K562 (cell line): ENCODE results near the gene BTAF1. TPM values are rescaled to one million over a fixed set of nuclear protein-coding genes. Genes with fewer than 3 reads are reported as not detected.

ENCODE experiments used
- ATAC-seq: fragments of 200-7000 bp; cut with Tn5 transposase; 3 replicates; pipeline ENCODE4 v1.9.1; 2020; ENCODE audit warnings: moderate library complexity
- Bru-seq: library from RNA; stranded (reverse); fragments of 400-500 nt; gene quantifications from one replicate; lab custom pipeline; 2021; lab: Mats Ljungman, UMichigan
- BruChase-seq, 2 experiments: library from RNA; stranded (reverse); fragments of 400-500 nt; gene quantifications; one replicate each; lab custom pipeline; 2021; lab: Mats Ljungman, UMichigan
- BruUV-seq: library from RNA; stranded (reverse); fragments of 400-500 nt; replicated peaks from 2 replicates; lab custom pipeline; 2021; lab: Mats Ljungman, UMichigan
- CTCF ChIA-PET: fragments of 300-600 bp; formaldehyde crosslinking; extraction: SDS; loops from one replicate; lab custom pipeline; 2021; ENCODE audit warnings: low intra/inter-chr PET ratio; lab: Yijun Ruan, JAX
- POLR2A ChIA-PET: fragments of 300-600, 350-650 bp; sonication (Branson Sonifier 250); formaldehyde crosslinking; extraction: SDS; loops from one replicate; lab custom pipeline; 2021; ENCODE audit warnings: antibody characterized with exemption, inconsistent platforms; lab: Yijun Ruan, JAX
- DNase-seq, 4 experiments: peaks; one replicate each; pipeline versions ENCODE4 v3.0.0 to v3.0.0-alpha.2; 2011 to 2018; ENCODE audit warnings: low spot score in 3 of 4, mixed read lengths in 3 of 4; ENCODE audit errors: extremely low read depth in 1 of 4
- FAIRE-seq: peaks from 2 replicates; lab custom pipeline; 2011; peaks lifted over from hg19 to GRCh38; lab: Jason Lieb, UNC
- H2AFZ ChIP-seq: 2 replicates; pipeline ENCODE4 v1.6.0; 2011; ENCODE audit warnings: low read depth, low read length, control low read depth, inconsistent platforms
- H3K27ac ChIP-seq: fragments of 200-600 bp; 3 replicates; pipeline ENCODE4 v1.8.0; 2011; ENCODE audit warnings: low read depth, mild to moderate bottlenecking, control low read depth, inconsistent platforms, low read length, moderate library complexity, mixed read lengths; ENCODE audit errors: extremely low read depth
- H3K27me3 ChIP-seq, 2 experiments: fragments of 300-600 bp in 1 of 2; 2 replicates in 1 of 2; 3 replicates in 1 of 2; pipeline versions ENCODE4 v1.6.0 to v1.8.0; 2011; ENCODE audit warnings: inconsistent platforms in 2 of 2, low read length in 2 of 2, mild to moderate bottlenecking in 1 of 2, mixed read lengths in 1 of 2, moderate library complexity in 1 of 2; ENCODE audit not compliant: control insufficient read depth in 2 of 2, insufficient read depth in 2 of 2
- H3K36me3 ChIP-seq: fragments of 300-600 bp; 3 replicates; pipeline ENCODE4 v1.8.0; 2011; ENCODE audit warnings: mild to moderate bottlenecking, low read length, inconsistent platforms; ENCODE audit not compliant: control insufficient read depth, insufficient read depth
- H3K4me1 ChIP-seq, 2 experiments: fragments of 200-600 bp in 1 of 2; replicated peaks in 1 of 2; 2 replicates in 1 of 2; 3 replicates in 1 of 2; pipeline versions ENCODE4 v1.5.1 to v1.8.0; 2011; ENCODE audit warnings: inconsistent platforms in 2 of 2, low read length in 2 of 2, mild to moderate bottlenecking in 1 of 2, mixed read lengths in 1 of 2, moderate library complexity in 1 of 2; ENCODE audit not compliant: control insufficient read depth in 2 of 2, insufficient read depth in 2 of 2
- H3K4me2 ChIP-seq: 2 replicates; pipeline ENCODE4 v1.6.1; 2011; ENCODE audit warnings: low read length, control low read depth, inconsistent platforms, mixed read lengths; ENCODE audit not compliant: insufficient read depth
- H3K4me3 ChIP-seq: fragments of 200-600 bp; sonication (generic), shearing (Covaris generic); 2 replicates; pipeline ENCODE4 v1.5.1; 2016; ENCODE audit warnings: control low read depth, inconsistent platforms
- H3K79me2 ChIP-seq: fragments of 200-600 bp; 3 replicates; pipeline ENCODE4 v1.8.0; 2011; ENCODE audit warnings: low read length, inconsistent platforms; ENCODE audit not compliant: control insufficient read depth, insufficient read depth
- H3K9ac ChIP-seq, 2 experiments: 2 replicates each; pipeline versions ENCODE4 v1.6.0 to v1.6.1; 2011; ENCODE audit warnings: low read depth in 2 of 2, low read length in 2 of 2, control low read depth in 1 of 2, inconsistent platforms in 1 of 2, mild to moderate bottlenecking in 1 of 2, mixed read lengths in 1 of 2; ENCODE audit not compliant: insufficient read depth in 1 of 2
- H3K9me1 ChIP-seq: one replicate; pipeline ENCODE4 v1.6.0; 2011; ENCODE audit warnings: inconsistent platforms, mild to moderate bottlenecking, low read length, moderate library complexity; ENCODE audit not compliant: control insufficient read depth, insufficient read depth
- H3K9me3 ChIP-seq: replicated peaks from 2 replicates; pipeline ENCODE4 v1.5.1; 2011; ENCODE audit warnings: low read depth, low read length, inconsistent platforms; ENCODE audit not compliant: control insufficient read depth, insufficient read depth
- H4K20me1 ChIP-seq: replicated peaks from 2 replicates; pipeline ENCODE4 v1.6.1; 2011; ENCODE audit warnings: low read length, inconsistent platforms, mixed read lengths; ENCODE audit not compliant: control insufficient read depth, insufficient read depth
- KAT2B ChIP-seq: IDR thresholded peaks from one replicate; pipeline ENCODE4 v1.6.1; 2012; ENCODE audit warnings: low read depth, mild to moderate bottlenecking, control low read depth, inconsistent platforms, low read length, moderate library complexity
- PTBP1 ChIP-seq: fragments of 200-400 bp; formaldehyde crosslinking; IDR thresholded peaks from 2 replicates; pipeline ENCODE4 v1.6.1; 2017; ENCODE audit warnings: low read depth, low read length
- SUPT5H ChIP-seq: fragments of 450-650 bp; IDR thresholded peaks from 2 replicates; pipeline ENCODE4 v1.6.1; 2016
- TEAD2 ChIP-seq: fragments of 450-650 bp; IDR thresholded peaks from 2 replicates; pipeline ENCODE4 v1.6.1; 2016; ENCODE audit warnings: missing genetic modification characterization, control low read depth, missing compliant biosample characterization
- ZBTB33 ChIP-seq: sonication (generic); formaldehyde crosslinking; IDR thresholded peaks from 2 replicates; pipeline ENCODE4 v1.8.1; 2023; ENCODE audit warnings: mild to moderate bottlenecking, missing genetic modification reagents
- ZNF12 ChIP-seq: sonication (generic); formaldehyde crosslinking; IDR thresholded peaks from 2 replicates; pipeline ENCODE4 v1.4.0; 2020; ENCODE audit warnings: mild to moderate bottlenecking, missing genetic modification reagents
- ZNF212 ChIP-seq: fragments of 450-650 bp; formaldehyde crosslinking; IDR thresholded peaks from 2 replicates; pipeline ENCODE4 v1.4.0; 2020; ENCODE audit warnings: mild to moderate bottlenecking
- WGBS: fragments of 100-300 bp; shearing (Covaris generic); methylation state at CpG from one replicate; pipeline ENCODE4 v1.1.6; 2016; ENCODE audit warnings: low coverage, mixed read lengths; ENCODE audit not compliant: insufficient coverage; ENCODE audit errors: missing lambda C conversion rate; 5-methylcytosine and 5-hydroxymethylcytosine counted together
- in situ Hi-C: fragments of 300-500 bp; cut with MboI; formaldehyde crosslinking; loops from 4 replicates; pipeline ENCODE4 v1.15.0; 2018; ENCODE audit warnings: inconsistent platforms, mixed read lengths
- intact Hi-C: fragments of 100-400 bp; cut with micrococcal nuclease; formaldehyde crosslinking; loops from 2 replicates; pipeline ENCODE4 v1.14.2; 2022
- long read RNA-seq, 3 experiments: library from polyadenylated mRNA in 2 of 3; library from RNA in 1 of 3; unstranded in 2 of 3; stranded (forward) in 1 of 3; transcript quantifications; one replicate each; pipeline ENCODE4 v2.0.0, GENCODE V29; 2019 to 2022
- polyA minus RNA-seq, 3 experiments: library from RNA; depleted of rRNA, polyadenylated mRNA; stranded (reverse); fragments of >200 nt; gene quantifications; 2 replicates each; pipeline ENCODE4 v1.2.3, GENCODE V29; 2011
- polyA plus RNA-seq, 8 experiments: library from polyadenylated mRNA; depleted of rRNA in 4 of 8; stranded (reverse) in 5 of 8; unstranded in 3 of 8; fragments of >200 nt; fragmentation: Nextera tagmentation in 2 of 8; fragmentation: Illumina TruSeq in 1 of 8; extraction: Ambion mirVana in 2 of 8; extraction: Trizol in 1 of 8; gene quantifications; 2 replicates each; pipeline versions ENCODE4 v1.2.1 to v1.2.3, GENCODE V29; 2011 to 2014; ENCODE audit warnings: inconsistent platforms in 1 of 8, missing spikeins in 1 of 8
- total RNA-seq, 7 experiments: library from RNA; depleted of rRNA in 6 of 7; stranded (reverse); fragments of >200 nt in 6 of 7; fragmentation: Illumina TruSeq in 2 of 7; extraction: Trizol in 2 of 7; gene quantifications; 2 replicates each; pipeline versions ENCODE4 v1.2.1 to v1.2.3, GENCODE V29; 2011 to 2021; ENCODE audit warnings: low replicate concordance in 1 of 7
- TF ChIP-seq, protein P1 (sequence below): fragments of 200-400 bp; formaldehyde crosslinking; IDR thresholded peaks from 2 replicates; pipeline ENCODE4 v1.6.1; 2017; ENCODE audit warnings: mild to moderate bottlenecking, low read depth, low read length, moderate library complexity
- TF ChIP-seq, protein P2 (sequence below): sonication (generic); formaldehyde crosslinking; IDR thresholded peaks from 2 replicates; pipeline ENCODE4 v1.8.1; 2022; ENCODE audit warnings: missing genetic modification reagents

The BTAF1 gene
- total RNA-seq (2011; cell fraction: chromatin; rRNA removed; ENCODE audit: low replicate concordance) = 60.1 and 247 TPM in 2 replicates
- 31.5 and 53.6 TPM in 2 replicates for total RNA-seq (2011; cell fraction: nucleolus; rRNA removed)
- total RNA-seq (2011; cell fraction: nucleoplasm; rRNA removed) = 61.0 and 72.3 TPM in 2 replicates
- 23.6 and 26.3 TPM in 2 replicates for total RNA-seq (2014; rRNA removed)
- total RNA-seq (2014; rRNA removed; fragmentation: Illumina TruSeq; extraction: Trizol) = 38.8 and 43.3 TPM in 2 replicates
- total RNA-seq (2015; rRNA removed; fragmentation: Illumina TruSeq; extraction: Trizol) = 36.6 and 39.3 TPM in 2 replicates
- total RNA-seq (2021) = 28.8 and 30.5 TPM in 2 replicates
- 70.7 and 86.7 TPM in 2 replicates for polyA plus RNA-seq (2011; rRNA removed)
- 6.4 and 18.1 TPM in 2 replicates for polyA plus RNA-seq (2011; cell fraction: cytosol; rRNA removed)
- 204 and 470 TPM in 2 replicates for polyA plus RNA-seq (2011; cell fraction: nucleus; rRNA removed)
- polyA plus RNA-seq (2012) = 17.4 and 43.5 TPM in 2 replicates
- 24.5 and 26.7 TPM in 2 replicates for polyA plus RNA-seq (2014; fragmentation: Illumina TruSeq; extraction: Trizol)
- 1 to 10 TPM; 6.6 to 9.7 TPM for polyA plus RNA-seq (2014; fragmentation: Nextera tagmentation; extraction: Ambion mirVana)
- 32.0 and 39.5 TPM in 2 replicates for polyA plus RNA-seq (2014; rRNA removed)
- 100.0 and 114 TPM in 2 replicates for polyA minus RNA-seq (2011; rRNA and poly(A)+ RNA removed)
- 19.3 and 23.9 TPM in 2 replicates for polyA minus RNA-seq (2011; cell fraction: cytosol; rRNA and poly(A)+ RNA removed)
- polyA minus RNA-seq (2011; cell fraction: nucleus; rRNA and poly(A)+ RNA removed) = 87.2 and 200 TPM in 2 replicates
- percentile 83 among the genes with signal in this experiment for Bru-seq, nascent RNA
- percentile 90 among the genes with signal in this experiment for BruChase-seq, experiment 1, labeled RNA remaining after a 2-hour chase
- BruChase-seq, experiment 2, labeled RNA remaining after a 6-hour chase = percentile 90 among the genes with signal in this experiment
- long read RNA-seq, experiment 1, full-length matches to known transcripts = 3 of 61 reads
- long read RNA-seq, experiment 1, partial matches to known transcripts = 37 of 61 reads
- long read RNA-seq, experiment 1, other reads (novel, unspliced or antisense) = 21 of 61 reads
- long read RNA-seq, experiment 2, partial matches to known transcripts = 2 of 12 reads
- long read RNA-seq, experiment 2, other reads (novel, unspliced or antisense) = 10 of 12 reads
- long read RNA-seq, experiment 3, partial matches to known transcripts = 3 of 4 reads
- long read RNA-seq, experiment 3, other reads (novel, unspliced or antisense) = 1 of 4 reads

DNA sequence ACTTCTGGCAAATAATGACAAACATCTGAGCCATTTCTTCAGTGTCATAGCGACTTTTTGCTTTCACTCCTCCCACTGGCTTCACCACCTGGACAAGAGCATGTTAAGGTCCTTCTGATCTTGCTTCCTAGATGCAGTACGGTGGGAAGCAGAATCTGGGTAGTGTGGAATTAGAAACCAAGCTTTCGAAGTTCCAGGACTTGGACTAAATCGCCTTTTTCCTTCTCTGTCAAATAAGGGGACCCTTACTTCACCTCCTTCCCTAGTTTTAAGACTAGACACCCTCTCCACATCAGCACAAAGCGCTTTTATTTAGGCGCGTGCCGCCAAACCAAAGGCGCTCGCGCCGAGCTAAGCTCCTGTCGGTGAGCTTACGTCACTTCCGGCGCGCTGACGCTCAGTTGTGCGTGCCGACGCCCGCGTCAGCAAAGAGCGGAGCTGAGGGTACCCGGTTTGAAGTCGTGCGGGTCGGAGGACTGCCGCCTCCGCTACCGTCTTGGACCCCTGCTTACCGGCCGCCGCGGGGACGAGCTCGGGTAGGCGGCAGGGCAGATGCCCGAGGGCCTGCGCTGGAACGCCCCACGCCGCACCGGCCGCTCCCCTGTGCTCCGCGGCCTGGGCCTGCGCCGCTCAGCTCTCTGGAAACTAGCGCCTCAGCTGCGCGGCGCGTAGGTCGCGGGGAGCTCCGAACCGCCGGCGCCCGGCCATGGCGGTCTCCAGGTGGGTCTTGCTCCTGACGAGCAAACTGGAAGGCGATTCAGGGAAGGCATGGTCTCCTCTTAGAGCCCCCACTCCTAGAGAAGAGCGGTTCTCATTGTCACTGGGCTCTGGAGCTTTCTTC, at the start of gene BTAF1:
Gene BTAF1 (plus strand): TSS at position 400 of the 841 bp plus-strand sequence. CDS start 307 bp downstream, at position 707.
- ChIA-PET POLR2A (interaction anchor here (0.7 to 1.6 kb wide), 10 partner anchors 9 to 613 kb away, joined by 3 to 8 read pairs (median 3); no protein-coding TSS in a partner anchor), CTCF (no interaction called here)
- DNase-seq = peak; percentile 71 to 93 (median 76)
- Histone ChIP-seq H3K27me3 (no peaks in the 10 kb centered on the region), H3K36me3 (peaks cover 20% of the 10 kb centered on the region; the same call in 2 of the 3 replicates), H2AFZ (peak within 1 kb of the TSS; percentile 88), H3K9me1 (no peaks in the 10 kb centered on the region), H3K79me2 (peaks cover 58% of the 10 kb centered on the region), H3K4me2 (peak within 1 kb of the TSS; percentile 92), H4K20me1 (peaks cover 7% of the 10 kb centered on the region; the same call in 1 of the 2 replicates), H3K9me3 (no peaks in the 10 kb centered on the region), H3K4me3 (peak within 1 kb of the TSS; percentile 94), H3K9ac (peak within 1 kb of the TSS; percentile 94 to 98), H3K4me1 (peaks cover 3 to 9% of the 10 kb centered on the region in 2 experiments; a peak in 4 of 5 replicates), H3K27ac (peak within 1 kb of the TSS; percentile 98)
- ATAC-seq = peak; percentile 96
- intact Hi-C loops = no loop called here
- peak; percentile 91 for FAIRE-seq
- under 1% methylated on average over 26 of the region's 65 CpGs for WGBS
- in situ Hi-C loops = loop anchor here (25.0 kb wide), 2 partner anchors 636 to 1011 kb away; partner anchors contain the start of gene ANKRD1
- BruUV-seq = no TSS peak
- TF ChIP-seq TEAD2 (no peak), SUPT5H (peak; percentile 90), ZNF212 (CRISPR knock-in tag) (no peak), ZBTB33 (CRISPR knock-in tag) (no peak), ZNF12 (no peak), KAT2B (no peak), PTBP1 (no peak)
- TF ChIP-seq, protein P1, sequence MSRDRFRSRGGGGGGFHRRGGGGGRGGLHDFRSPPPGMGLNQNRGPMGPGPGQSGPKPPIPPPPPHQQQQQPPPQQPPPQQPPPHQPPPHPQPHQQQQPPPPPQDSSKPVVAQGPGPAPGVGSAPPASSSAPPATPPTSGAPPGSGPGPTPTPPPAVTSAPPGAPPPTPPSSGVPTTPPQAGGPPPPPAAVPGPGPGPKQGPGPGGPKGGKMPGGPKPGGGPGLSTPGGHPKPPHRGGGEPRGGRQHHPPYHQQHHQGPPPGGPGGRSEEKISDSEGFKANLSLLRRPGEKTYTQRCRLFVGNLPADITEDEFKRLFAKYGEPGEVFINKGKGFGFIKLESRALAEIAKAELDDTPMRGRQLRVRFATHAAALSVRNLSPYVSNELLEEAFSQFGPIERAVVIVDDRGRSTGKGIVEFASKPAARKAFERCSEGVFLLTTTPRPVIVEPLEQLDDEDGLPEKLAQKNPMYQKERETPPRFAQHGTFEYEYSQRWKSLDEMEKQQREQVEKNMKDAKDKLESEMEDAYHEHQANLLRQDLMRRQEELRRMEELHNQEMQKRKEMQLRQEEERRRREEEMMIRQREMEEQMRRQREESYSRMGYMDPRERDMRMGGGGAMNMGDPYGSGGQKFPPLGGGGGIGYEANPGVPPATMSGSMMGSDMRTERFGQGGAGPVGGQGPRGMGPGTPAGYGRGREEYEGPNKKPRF = no peak
- TF ChIP-seq, protein P2, sequence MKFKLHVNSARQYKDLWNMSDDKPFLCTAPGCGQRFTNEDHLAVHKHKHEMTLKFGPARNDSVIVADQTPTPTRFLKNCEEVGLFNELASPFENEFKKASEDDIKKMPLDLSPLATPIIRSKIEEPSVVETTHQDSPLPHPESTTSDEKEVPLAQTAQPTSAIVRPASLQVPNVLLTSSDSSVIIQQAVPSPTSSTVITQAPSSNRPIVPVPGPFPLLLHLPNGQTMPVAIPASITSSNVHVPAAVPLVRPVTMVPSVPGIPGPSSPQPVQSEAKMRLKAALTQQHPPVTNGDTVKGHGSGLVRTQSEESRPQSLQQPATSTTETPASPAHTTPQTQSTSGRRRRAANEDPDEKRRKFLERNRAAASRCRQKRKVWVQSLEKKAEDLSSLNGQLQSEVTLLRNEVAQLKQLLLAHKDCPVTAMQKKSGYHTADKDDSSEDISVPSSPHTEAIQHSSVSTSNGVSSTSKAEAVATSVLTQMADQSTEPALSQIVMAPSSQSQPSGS (CRISPR knock-in tag) = no peak
